Liver (tissue), 9 donors: Measurements from ENCODE around the gene CLDN5. TPM values are rescaled to one million over a fixed set of nuclear protein-coding genes. Genes with fewer than 3 reads are reported as not detected.

Experiments
- DNase-seq: peaks from one replicate; pipeline ENCODE4 v3.0.0-alpha.2; 2017; ENCODE audit warnings: low spot score
- H3K27ac ChIP-seq, 2 donors: one replicate each; pipeline ENCODE4 v1.7.0; 2013; ENCODE audit warnings: inconsistent platforms in 2 of 2, low read length in 2 of 2, control low read depth in 1 of 2, low read depth in 1 of 2, mild to moderate bottlenecking in 1 of 2
- H3K27me3 ChIP-seq, 4 donors: one replicate each; pipeline versions ENCODE4 v1.6.1 to v1.7.0; 2013; ENCODE audit warnings: low read length in 3 of 4, inconsistent platforms in 1 of 4, mild to moderate bottlenecking in 1 of 4, moderate library complexity in 1 of 4; ENCODE audit not compliant: control insufficient read depth in 4 of 4, insufficient read depth in 4 of 4
- H3K36me3 ChIP-seq, 4 donors: one replicate each; pipeline versions ENCODE4 v1.6.1 to v1.7.0; 2013; ENCODE audit warnings: low read length in 3 of 4, mild to moderate bottlenecking in 3 of 4, low read depth in 1 of 4, moderate library complexity in 1 of 4; ENCODE audit not compliant: control insufficient read depth in 4 of 4, insufficient read depth in 3 of 4
- H3K4me1 ChIP-seq, 4 donors: one replicate each; pipeline versions ENCODE4 v1.6.1 to v1.7.0; 2013; ENCODE audit warnings: low read length in 3 of 4, mild to moderate bottlenecking in 3 of 4, moderate library complexity in 1 of 4; ENCODE audit not compliant: control insufficient read depth in 4 of 4, insufficient read depth in 4 of 4
- H3K4me3 ChIP-seq, 3 donors: one replicate each; pipeline versions ENCODE4 v1.6.1 to v1.7.0; 2013; ENCODE audit warnings: low read length in 3 of 3, control low read depth in 1 of 3, low read depth in 1 of 3, mild to moderate bottlenecking in 1 of 3
- H3K9ac ChIP-seq, 2 donors: one replicate each; pipeline ENCODE4 v1.7.0; 2013; ENCODE audit warnings: low read length in 2 of 2, mild to moderate bottlenecking in 2 of 2, moderate library complexity in 2 of 2, control low read depth in 1 of 2, low read depth in 1 of 2
- H3K9me3 ChIP-seq, 4 donors: one replicate each; pipeline versions ENCODE4 v1.6.1 to v1.7.0; 2013; ENCODE audit warnings: low read length in 3 of 4; ENCODE audit not compliant: control insufficient read depth in 4 of 4
- EGR1 ChIP-seq, 2 donors: IDR thresholded peaks; 2 replicates each; pipeline ENCODE4 v1.6.1; 2016 to 2018; ENCODE audit warnings: antibody characterized with exemption in 2 of 2, low read depth in 2 of 2
- FOXA1 ChIP-seq: IDR thresholded peaks from 2 replicates; pipeline ENCODE4 v1.6.1; 2016; ENCODE audit warnings: antibody characterized with exemption
- FOXA2 ChIP-seq: IDR thresholded peaks from 2 replicates; pipeline ENCODE4 v1.6.1; 2016; ENCODE audit warnings: antibody characterized with exemption
- GABPA ChIP-seq, 2 donors: IDR thresholded peaks in 1 of 2; conservative IDR thresholded peaks in 1 of 2; 2 replicates each; pipeline ENCODE4 v1.6.1; 2016; ENCODE audit warnings: antibody characterized with exemption in 2 of 2, mild to moderate bottlenecking in 1 of 2, moderate library complexity in 1 of 2
- HNF4A ChIP-seq, 2 donors: conservative IDR thresholded peaks; 2 replicates each; pipeline ENCODE4 v1.6.1; 2016; ENCODE audit warnings: antibody characterized with exemption in 2 of 2, mild to moderate bottlenecking in 2 of 2
- HNF4G ChIP-seq: IDR thresholded peaks from 2 replicates; pipeline ENCODE4 v1.6.1; 2016; ENCODE audit warnings: antibody characterized with exemption
- JUND ChIP-seq, 2 donors: IDR thresholded peaks; 2 replicates each; pipeline ENCODE4 v1.6.1; 2016; ENCODE audit warnings: antibody characterized with exemption in 2 of 2
- MAX ChIP-seq: IDR thresholded peaks from 2 replicates; pipeline ENCODE4 v1.6.1; 2016; ENCODE audit warnings: antibody characterized with exemption
- NR2F2 ChIP-seq: IDR thresholded peaks from 2 replicates; pipeline ENCODE4 v1.6.1; 2016; ENCODE audit warnings: antibody characterized with exemption
- RAD21 ChIP-seq, 2 donors: IDR thresholded peaks; 2 replicates each; pipeline ENCODE4 v1.6.1; 2016; ENCODE audit warnings: antibody characterized with exemption in 2 of 2, mild to moderate bottlenecking in 2 of 2
- REST ChIP-seq: IDR thresholded peaks from 2 replicates; pipeline ENCODE4 v1.6.1; 2016; ENCODE audit warnings: antibody characterized with exemption, mild to moderate bottlenecking
- RXRA ChIP-seq, 2 donors: IDR thresholded peaks; 2 replicates each; pipeline ENCODE4 v1.6.1; 2017 to 2018; ENCODE audit warnings: antibody characterized with exemption in 2 of 2, mild to moderate bottlenecking in 1 of 2
- SP1 ChIP-seq: IDR thresholded peaks from 2 replicates; pipeline ENCODE4 v1.6.1; 2018; ENCODE audit warnings: antibody characterized with exemption, mild to moderate bottlenecking
- TAF1 ChIP-seq: conservative IDR thresholded peaks from 2 replicates; pipeline ENCODE4 v1.6.1; 2016; ENCODE audit warnings: antibody characterized with exemption, mild to moderate bottlenecking
- YY1 ChIP-seq: IDR thresholded peaks from 2 replicates; pipeline ENCODE4 v1.6.1; 2016; ENCODE audit warnings: antibody characterized with exemption, mild to moderate bottlenecking
- WGBS: extraction: QIAGEN DNeasy Blood & Tissue Kit; methylation state at CpG from one replicate; pipeline ENCODE4 v1.1.7; 2013; 5-methylcytosine and 5-hydroxymethylcytosine counted together
- polyA plus RNA-seq, 2 donors: library from polyadenylated mRNA; stranded (reverse) in 1 of 2; unstranded in 1 of 2; fragments of 200-250 nt in 1 of 2; fragments of >200 nt in 1 of 2; fragmentation: Nextera tagmentation in 1 of 2; extraction: Ambion mirVana in 1 of 2; gene quantifications; one replicate each; pipeline versions ENCODE4 v1.2.1 to v1.2.3, GENCODE V29; 2013 to 2015
- total RNA-seq, 2 donors: library from RNA; depleted of rRNA; stranded (reverse); fragments of >200 nt; gene quantifications; one replicate each; pipeline ENCODE4 v1.2.3, GENCODE V29; 2014
- TF ChIP-seq, protein P1 (sequence below): fragments of 150-350 bp; IDR thresholded peaks from 2 replicates; pipeline ENCODE4 v1.5.1; 2017; ENCODE audit warnings: improper control_type of control experiment, low read depth, low read length; ENCODE audit not compliant: missing input control
- TF ChIP-seq, protein P2 (sequence below): IDR thresholded peaks from 2 replicates; pipeline ENCODE4 v1.6.1; 2016; ENCODE audit warnings: antibody characterized with exemption
- TF ChIP-seq, protein P3 (sequence below): IDR thresholded peaks from 2 replicates; pipeline ENCODE4 v1.6.1; 2016; ENCODE audit warnings: antibody characterized with exemption
- donor health status: healthy.
- donor health status: healthy.
- donor health status: healthy.
- donor health status: healthy.
- donor health status: healthy.

CLDN5 gene
- total and polyA plus RNA-seq, 4 donors = 15.6 to 31.5 (median 22.4) TPM

- Histone ChIP-seq H3K27me3 (peaks cover 0 to 8% (median 2%) of the 10 kb centered on the region in 4 donors), H3K27ac (no peak overlapping the region), H3K9ac (no peak overlapping the region), H3K4me1 (peaks cover 4 to 14% (median 9%) of the 10 kb centered on the region in 4 donors), H3K36me3 (no peaks in the 10 kb centered on the region), H3K4me3 (no peak overlapping the region), H3K9me3 (no peaks in the 10 kb centered on the region)
- TF ChIP-seq, protein P1, sequence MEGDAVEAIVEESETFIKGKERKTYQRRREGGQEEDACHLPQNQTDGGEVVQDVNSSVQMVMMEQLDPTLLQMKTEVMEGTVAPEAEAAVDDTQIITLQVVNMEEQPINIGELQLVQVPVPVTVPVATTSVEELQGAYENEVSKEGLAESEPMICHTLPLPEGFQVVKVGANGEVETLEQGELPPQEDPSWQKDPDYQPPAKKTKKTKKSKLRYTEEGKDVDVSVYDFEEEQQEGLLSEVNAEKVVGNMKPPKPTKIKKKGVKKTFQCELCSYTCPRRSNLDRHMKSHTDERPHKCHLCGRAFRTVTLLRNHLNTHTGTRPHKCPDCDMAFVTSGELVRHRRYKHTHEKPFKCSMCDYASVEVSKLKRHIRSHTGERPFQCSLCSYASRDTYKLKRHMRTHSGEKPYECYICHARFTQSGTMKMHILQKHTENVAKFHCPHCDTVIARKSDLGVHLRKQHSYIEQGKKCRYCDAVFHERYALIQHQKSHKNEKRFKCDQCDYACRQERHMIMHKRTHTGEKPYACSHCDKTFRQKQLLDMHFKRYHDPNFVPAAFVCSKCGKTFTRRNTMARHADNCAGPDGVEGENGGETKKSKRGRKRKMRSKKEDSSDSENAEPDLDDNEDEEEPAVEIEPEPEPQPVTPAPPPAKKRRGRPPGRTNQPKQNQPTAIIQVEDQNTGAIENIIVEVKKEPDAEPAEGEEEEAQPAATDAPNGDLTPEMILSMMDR = no peak
- TF ChIP-seq NR2F2 = no peak
- TF ChIP-seq TAF1 = no peak
- TF ChIP-seq RAD21 (IDR thresholded peaks at IDR 0.05) = no peak
- TF ChIP-seq HNF4A (conservative IDR thresholded peaks at IDR 0.05) = no peak
- TF ChIP-seq YY1 = no peak
- TF ChIP-seq, protein P2, sequence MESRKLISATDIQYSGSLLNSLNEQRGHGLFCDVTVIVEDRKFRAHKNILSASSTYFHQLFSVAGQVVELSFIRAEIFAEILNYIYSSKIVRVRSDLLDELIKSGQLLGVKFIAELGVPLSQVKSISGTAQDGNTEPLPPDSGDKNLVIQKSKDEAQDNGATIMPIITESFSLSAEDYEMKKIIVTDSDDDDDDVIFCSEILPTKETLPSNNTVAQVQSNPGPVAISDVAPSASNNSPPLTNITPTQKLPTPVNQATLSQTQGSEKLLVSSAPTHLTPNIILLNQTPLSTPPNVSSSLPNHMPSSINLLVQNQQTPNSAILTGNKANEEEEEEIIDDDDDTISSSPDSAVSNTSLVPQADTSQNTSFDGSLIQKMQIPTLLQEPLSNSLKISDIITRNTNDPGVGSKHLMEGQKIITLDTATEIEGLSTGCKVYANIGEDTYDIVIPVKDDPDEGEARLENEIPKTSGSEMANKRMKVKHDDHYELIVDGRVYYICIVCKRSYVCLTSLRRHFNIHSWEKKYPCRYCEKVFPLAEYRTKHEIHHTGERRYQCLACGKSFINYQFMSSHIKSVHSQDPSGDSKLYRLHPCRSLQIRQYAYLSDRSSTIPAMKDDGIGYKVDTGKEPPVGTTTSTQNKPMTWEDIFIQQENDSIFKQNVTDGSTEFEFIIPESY = no peak
- TF ChIP-seq RXRA (IDR thresholded peaks at IDR 0.05) = no peak
- WGBS = 93% methylated on average over 17 of the region's 17 CpGs
- no peak for DNase-seq
Measured at GRCh38 chr22:19519041-19519926, 4.9 kb downstream of the CLDN5 start.

DNA sequence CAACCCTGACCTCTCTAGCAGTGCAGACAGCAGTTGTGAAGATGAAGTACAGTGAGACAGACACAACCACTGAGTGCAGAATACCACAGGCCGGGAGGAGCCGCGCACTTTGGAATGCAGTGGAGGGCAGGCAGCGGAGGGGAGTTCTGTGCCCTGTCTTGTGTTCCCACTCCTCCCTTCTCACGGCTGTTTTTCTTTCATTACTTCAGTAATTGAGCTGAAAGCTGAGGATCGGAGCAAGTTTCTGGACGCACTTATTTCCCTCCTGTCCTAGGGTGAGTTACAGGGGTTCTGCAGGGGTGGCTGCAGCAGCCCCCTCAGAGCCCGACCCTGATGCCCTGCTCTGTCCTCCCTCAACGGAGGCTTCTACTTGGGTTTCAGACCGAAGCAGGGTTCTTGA, 5.6 kb downstream of the CLDN5 start:
- Histone ChIP-seq H3K4me1 (peaks cover 0 to 8% (median 5%) of the 10 kb centered on the region in 4 donors), H3K9ac (no peak overlapping the region), H3K9me3 (no peaks in the 10 kb centered on the region), H3K27ac (no peak overlapping the region), H3K27me3 (peaks cover 0 to 4% (median under 1%) of the 10 kb centered on the region in 4 donors), H3K4me3 (no peak overlapping the region), H3K36me3 (no peaks in the 10 kb centered on the region)
- no peak for DNase-seq
- TF ChIP-seq SP1 (no peak), YY1 (no peak), REST (no peak), FOXA1 (no peak), GABPA (IDR thresholded peaks at IDR 0.05 in 1 of 2, conservative IDR thresholded peaks at IDR 0.05 in 1 of 2) (no peak), NR2F2 (no peak), RXRA (IDR thresholded peaks at IDR 0.05) (no peak), MAX (no peak), RAD21 (IDR thresholded peaks at IDR 0.05) (no peak), HNF4A (conservative IDR thresholded peaks at IDR 0.05) (no peak), EGR1 (IDR thresholded peaks at IDR 0.05; ENCODE audit: low read depth in 2 of 2) (no peak), HNF4G (no peak), JUND (IDR thresholded peaks at IDR 0.05) (no peak), FOXA2 (no peak), TAF1 (no peak)
- TF ChIP-seq, protein P1 = no peak
- TF ChIP-seq, protein P2 = no peak
- TF ChIP-seq, protein P3, sequence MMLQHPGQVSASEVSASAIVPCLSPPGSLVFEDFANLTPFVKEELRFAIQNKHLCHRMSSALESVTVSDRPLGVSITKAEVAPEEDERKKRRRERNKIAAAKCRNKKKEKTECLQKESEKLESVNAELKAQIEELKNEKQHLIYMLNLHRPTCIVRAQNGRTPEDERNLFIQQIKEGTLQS = no peak
- WGBS = 94% methylated on average over 10 of the region's 10 CpGs
